Activated T-cell treated with anti-CD3 and anti-CD28 coated beads, Interleukin-2, amount 50 U/mL, for 72 hours (primary cell): ENCODE results near the gene ZNF324. TPM values are rescaled to one million over a fixed set of nuclear protein-coding genes. Genes with fewer than 3 reads are reported as not detected.
"Not testable (repeated sequence)": the region's sequence is repeated elsewhere in the genome, so short reads cannot be mapped to it uniquely, and the experiment has no call there.

Experiments used
- ATAC-seq, 2 donors: fragments of 150-1000 bp; cut with Tn5 transposase; replicated peaks in 1 of 2; 2 replicates each; pipeline ENCODE4 v1.10.0; 2021; ENCODE audit warnings: moderate library complexity in 2 of 2, mild to moderate bottlenecking in 1 of 2
- DNase-seq, 2 donors: peaks; one replicate each; pipeline ENCODE4 v3.0.0; 2021 to 2022; ENCODE audit warnings: mixed read lengths in 1 of 2
- H3K27ac Mint-ChIP-seq: one replicate; pipeline ENCODE4 v1.8.0; 2022; ENCODE audit warnings: mild to moderate bottlenecking, moderate library complexity, mixed read lengths
- H3K27me3 Mint-ChIP-seq: one replicate; pipeline ENCODE4 v1.8.0; 2022; ENCODE audit warnings: low read depth, mixed read lengths
- H3K36me3 Mint-ChIP-seq, 2 donors: one replicate each; pipeline ENCODE4 v1.8.0; 2022; ENCODE audit warnings: mixed read lengths in 2 of 2, mild to moderate bottlenecking in 1 of 2; ENCODE audit not compliant: insufficient read depth in 2 of 2
- H3K4me1 Mint-ChIP-seq: one replicate; pipeline ENCODE4 v1.8.0; 2022; ENCODE audit warnings: low read depth, mixed read lengths
- H3K4me3 Mint-ChIP-seq, 2 donors: one replicate each; pipeline ENCODE4 v1.8.0; 2022; ENCODE audit warnings: mild to moderate bottlenecking in 2 of 2, mixed read lengths in 2 of 2, moderate library complexity in 2 of 2
- H3K9me3 Mint-ChIP-seq, 2 donors: one replicate each; pipeline ENCODE4 v1.8.0; 2022; ENCODE audit warnings: mixed read lengths in 2 of 2
- total RNA-seq, 2 donors: library from RNA; stranded (reverse); gene quantifications; one replicate each; pipeline ENCODE4 v1.2.3, GENCODE V29; 2022

The ZNF324 gene
- total RNA-seq, 2 donors from 2014 or later = 8.2 to 8.4 TPM

DNA sequence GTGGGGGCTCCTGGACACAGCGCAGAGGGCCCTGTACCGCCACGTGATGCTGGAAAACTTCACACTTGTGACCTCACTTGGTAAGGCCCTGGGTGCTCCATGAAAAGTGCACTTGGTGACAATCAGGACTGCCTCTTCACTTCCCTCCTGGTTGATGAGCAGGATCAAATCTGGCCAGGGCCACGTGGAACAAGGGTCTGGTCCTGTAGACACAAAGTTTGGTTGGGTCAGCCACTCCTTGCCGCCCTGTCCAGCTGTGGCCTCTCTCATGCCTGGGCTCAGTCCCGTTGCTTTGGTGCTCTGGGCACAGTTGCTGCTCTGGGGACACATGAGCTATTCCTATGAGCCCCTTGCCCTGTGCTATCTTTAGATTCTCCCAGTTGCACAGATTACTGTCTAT, 13.1 kb upstream of the ZNF324 start:
- ATAC-seq = no peak

DNA sequence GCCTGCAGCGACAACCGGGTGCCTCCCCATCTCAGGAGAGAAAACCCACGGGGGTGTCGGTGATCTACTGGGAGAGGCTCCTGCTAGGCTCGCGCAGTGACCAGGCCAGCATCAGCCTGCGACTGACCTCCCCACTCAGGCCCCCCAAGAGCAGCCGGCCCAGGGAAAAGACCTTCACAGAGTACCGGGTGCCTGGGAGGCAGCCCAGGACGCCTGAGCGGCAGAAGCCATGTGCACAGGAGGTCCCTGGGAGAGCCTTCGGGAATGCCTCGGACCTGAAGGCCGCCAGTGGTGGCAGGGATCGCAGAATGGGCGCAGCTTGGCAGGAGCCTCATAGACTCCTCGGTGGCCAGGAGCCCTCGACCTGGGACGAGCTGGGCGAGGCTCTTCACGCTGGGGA, 11.6 kb upstream of the ZNF324 start:
- no peak for ATAC-seq
- H3K36me3 Mint-ChIP-seq = peaks cover 0 to 12% of the 10 kb centered on the region in 2 donors
- H3K4me3 Mint-ChIP-seq = no peak overlapping the region
- H3K4me1 Mint-ChIP-seq = peaks cover 33% of the 10 kb centered on the region
- no peaks in the 10 kb centered on the region for H3K9me3 Mint-ChIP-seq
- no peak for DNase-seq
- H3K27ac Mint-ChIP-seq = no peak overlapping the region
- no peaks in the 10 kb centered on the region for H3K27me3 Mint-ChIP-seq

More for the DNA sequence above, 13.1 kb upstream of the ZNF324 start:
- peaks cover 35% of the 10 kb centered on the region for H3K4me1 Mint-ChIP-seq
- H3K27ac Mint-ChIP-seq = no peak overlapping the region
- peaks cover 2 to 6% of the 10 kb centered on the region in 2 donors for H3K9me3 Mint-ChIP-seq
- no peak for DNase-seq
- peak overlapping the region in 1 of 2 donors; percentile 14 for H3K4me3 Mint-ChIP-seq
- H3K27me3 Mint-ChIP-seq = no peaks in the 10 kb centered on the region
- H3K36me3 Mint-ChIP-seq = peaks cover 3 to 16% of the 10 kb centered on the region in 2 donors

DNA sequence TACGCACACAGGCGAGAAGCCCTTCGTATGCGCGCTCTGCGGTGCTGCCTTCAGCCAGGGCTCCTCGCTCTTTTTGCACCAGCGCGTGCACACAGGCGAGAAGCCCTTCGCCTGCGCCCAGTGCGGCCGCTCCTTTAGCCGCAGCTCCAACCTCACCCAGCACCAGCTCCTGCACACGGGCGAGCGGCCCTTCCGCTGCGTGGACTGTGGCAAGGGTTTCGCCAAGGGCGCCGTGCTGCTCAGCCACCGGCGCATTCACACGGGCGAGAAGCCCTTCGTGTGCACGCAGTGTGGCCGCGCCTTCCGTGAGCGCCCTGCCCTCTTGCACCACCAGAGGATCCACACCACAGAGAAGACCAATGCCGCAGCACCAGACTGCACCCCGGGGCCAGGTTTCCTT, 10.8 kb upstream of the ZNF324 start:
- H3K4me3 Mint-ChIP-seq = no peak overlapping the region
- H3K36me3 Mint-ChIP-seq = peaks cover 0 to 10% of the 10 kb centered on the region in 2 donors
- H3K27me3 Mint-ChIP-seq = no peaks in the 10 kb centered on the region
- H3K9me3 Mint-ChIP-seq = no peaks in the 10 kb centered on the region
- H3K27ac Mint-ChIP-seq = no peak overlapping the region
- peaks cover 25% of the 10 kb centered on the region for H3K4me1 Mint-ChIP-seq
- ATAC-seq (no peak), DNase-seq (no peak)

DNA sequence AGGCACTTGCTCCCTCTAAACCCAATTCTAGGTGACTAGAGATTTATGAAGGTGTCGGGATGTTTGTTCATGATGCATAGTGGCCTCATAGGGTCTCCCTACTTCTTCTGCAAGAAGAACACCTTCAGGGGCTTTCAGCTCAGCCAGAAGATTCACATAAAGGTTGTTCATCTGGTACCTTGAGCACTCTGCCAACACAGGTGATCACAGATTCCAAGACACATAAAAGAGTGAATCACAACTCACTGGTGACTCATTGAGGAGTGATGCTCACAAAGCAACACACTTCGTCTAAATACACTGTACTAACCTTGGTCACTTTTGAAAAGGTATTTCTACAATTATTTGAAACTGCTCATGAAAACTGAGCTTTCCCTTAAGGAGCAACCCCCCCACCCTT, 6.8 kb upstream of the ZNF324 start:
- Mint-ChIP-seq H3K36me3 (peaks cover 0 to 3% of the 10 kb centered on the region in 2 donors), H3K27me3 (no peaks in the 10 kb centered on the region), H3K9me3 (no peaks in the 10 kb centered on the region), H3K27ac (no peak overlapping the region), H3K4me3 (no peak overlapping the region), H3K4me1 (peaks cover 9% of the 10 kb centered on the region)
- no peak for DNase-seq
- peak in 1 of 2 donors; percentile 58 for ATAC-seq

DNA sequence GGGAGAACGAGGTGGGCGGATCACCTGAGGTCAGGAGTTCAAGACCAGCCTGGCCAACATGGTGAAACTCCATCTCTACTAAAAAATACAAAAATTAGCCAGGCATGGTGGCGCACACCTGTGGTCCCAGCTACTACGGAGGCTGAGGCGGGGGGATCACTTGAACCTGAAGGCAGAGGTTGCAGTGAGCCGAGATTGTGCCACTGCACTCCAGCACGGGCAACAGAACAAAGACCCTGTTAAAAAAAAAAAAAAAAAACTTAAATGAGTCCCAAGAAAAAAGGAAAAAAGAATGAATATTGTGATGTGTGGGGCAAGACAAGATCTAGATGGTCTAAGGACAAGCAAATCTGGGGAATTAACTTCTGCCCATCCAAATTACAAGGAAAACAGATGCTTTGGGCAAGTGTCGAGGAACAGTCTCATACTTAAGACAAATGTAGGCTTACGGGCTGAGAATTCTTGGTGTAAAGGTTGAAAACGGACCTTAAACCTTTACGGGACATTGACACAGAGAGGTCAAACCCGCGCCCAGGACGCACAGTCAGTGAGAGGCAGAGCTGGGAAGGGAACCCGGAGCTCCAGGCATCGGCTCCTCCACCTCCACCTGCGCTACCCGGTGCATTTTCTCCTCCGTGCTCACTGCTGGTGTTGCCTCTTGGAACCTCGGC, 656 bp upstream of the ZNF324 start:
- H3K4me1 Mint-ChIP-seq = peaks cover 27% of the 10 kb centered on the region

DNA sequence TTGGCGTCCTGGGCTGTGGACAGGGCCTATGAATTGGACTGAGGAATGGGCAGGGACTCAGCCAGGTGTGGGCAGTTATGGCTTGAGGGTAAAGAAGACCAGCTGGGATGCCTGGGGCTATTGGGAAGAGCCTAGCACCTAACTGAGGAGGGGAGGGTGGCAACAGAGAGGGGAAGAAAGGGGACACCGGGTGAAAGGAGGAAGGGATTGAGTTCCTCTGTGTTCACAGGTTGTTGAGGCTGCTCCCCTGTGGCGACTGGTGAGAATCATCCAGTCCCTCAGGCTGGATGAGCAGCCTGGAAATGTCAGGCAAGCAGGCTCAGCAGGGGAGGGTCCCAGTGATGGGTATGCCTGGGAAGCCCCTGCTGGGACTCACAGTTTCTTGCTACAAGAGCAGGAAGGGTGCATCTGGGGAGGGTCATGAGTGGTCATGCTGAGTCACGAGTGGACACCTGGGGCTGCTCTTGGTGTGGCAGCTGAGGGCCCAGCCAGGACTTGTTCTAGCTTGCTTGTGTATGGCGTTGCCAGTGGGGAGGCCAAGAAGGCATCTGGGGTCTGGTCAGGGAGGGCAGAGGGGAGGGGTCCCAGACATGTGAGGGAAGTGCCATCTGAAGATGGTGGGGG, 1.4 kb downstream of the ZNF324 start:
- DNase-seq (no peak), ATAC-seq (no peak)
- no peaks in the 10 kb centered on the region for H3K27me3 Mint-ChIP-seq
- H3K9me3 Mint-ChIP-seq = no peaks in the 10 kb centered on the region
- H3K27ac Mint-ChIP-seq = no peak overlapping the region
- H3K36me3 Mint-ChIP-seq = no peaks in the 10 kb centered on the region
- H3K4me3 Mint-ChIP-seq = peak overlapping the region; percentile 88
- H3K4me1 Mint-ChIP-seq = peaks cover 27% of the 10 kb centered on the region

More for the DNA sequence above, 656 bp upstream of the ZNF324 start:
- H3K9me3 Mint-ChIP-seq = no peaks in the 10 kb centered on the region
- ATAC-seq (peak; percentile 18 to 21), DNase-seq (no peak)
- H3K4me3 Mint-ChIP-seq = peak overlapping the region; percentile 88
- no peaks in the 10 kb centered on the region for H3K27me3 Mint-ChIP-seq
- no peaks in the 10 kb centered on the region for H3K36me3 Mint-ChIP-seq
- H3K27ac Mint-ChIP-seq = no peak overlapping the region

DNA sequence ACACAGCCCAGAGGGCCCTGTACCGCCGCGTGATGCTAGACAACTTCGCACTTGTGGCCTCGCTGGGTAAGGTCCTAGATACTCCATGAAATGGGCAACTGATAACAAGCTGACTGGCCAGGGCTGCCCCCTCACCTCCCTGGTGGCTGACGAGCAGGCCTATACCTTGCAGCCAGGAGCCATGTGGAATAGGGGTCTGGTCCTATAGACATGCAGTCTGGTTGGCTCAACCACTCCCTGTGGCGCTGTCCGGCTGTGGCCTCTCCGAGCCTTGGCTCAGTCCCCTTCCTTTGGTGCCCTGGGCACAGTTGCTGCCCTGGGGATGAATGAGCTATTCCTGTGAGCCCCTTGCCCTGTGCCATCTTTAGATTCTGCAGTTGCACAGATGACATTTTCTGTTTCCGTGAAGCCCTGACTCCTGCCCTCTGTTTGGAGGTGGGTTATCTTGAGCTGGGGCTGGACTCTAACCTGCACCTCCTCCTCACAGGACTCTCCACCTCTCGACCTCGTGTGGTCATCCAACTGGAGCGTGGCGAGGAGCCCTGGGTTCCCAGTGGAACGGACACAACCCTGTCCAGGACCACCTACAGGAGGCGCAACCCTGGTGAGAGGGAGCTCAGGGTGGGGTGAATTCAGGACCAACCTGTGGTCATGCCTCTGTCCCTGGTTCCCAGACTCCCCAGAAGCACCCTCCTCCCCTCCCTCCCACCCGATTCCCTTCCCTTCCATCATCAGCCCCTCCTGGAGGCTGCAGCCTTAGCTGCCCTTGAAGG, 2.5 kb downstream of the ZNF324 start:
- H3K27ac Mint-ChIP-seq = no peak overlapping the region
- no peaks in the 10 kb centered on the region for H3K27me3 Mint-ChIP-seq
- peaks cover 32% of the 10 kb centered on the region for H3K4me1 Mint-ChIP-seq
- no peak for ATAC-seq
- H3K36me3 Mint-ChIP-seq = no peaks in the 10 kb centered on the region
- no peak for DNase-seq
- peak overlapping the region; percentile 24 to 88 for H3K4me3 Mint-ChIP-seq
- no peaks in the 10 kb centered on the region for H3K9me3 Mint-ChIP-seq

DNA sequence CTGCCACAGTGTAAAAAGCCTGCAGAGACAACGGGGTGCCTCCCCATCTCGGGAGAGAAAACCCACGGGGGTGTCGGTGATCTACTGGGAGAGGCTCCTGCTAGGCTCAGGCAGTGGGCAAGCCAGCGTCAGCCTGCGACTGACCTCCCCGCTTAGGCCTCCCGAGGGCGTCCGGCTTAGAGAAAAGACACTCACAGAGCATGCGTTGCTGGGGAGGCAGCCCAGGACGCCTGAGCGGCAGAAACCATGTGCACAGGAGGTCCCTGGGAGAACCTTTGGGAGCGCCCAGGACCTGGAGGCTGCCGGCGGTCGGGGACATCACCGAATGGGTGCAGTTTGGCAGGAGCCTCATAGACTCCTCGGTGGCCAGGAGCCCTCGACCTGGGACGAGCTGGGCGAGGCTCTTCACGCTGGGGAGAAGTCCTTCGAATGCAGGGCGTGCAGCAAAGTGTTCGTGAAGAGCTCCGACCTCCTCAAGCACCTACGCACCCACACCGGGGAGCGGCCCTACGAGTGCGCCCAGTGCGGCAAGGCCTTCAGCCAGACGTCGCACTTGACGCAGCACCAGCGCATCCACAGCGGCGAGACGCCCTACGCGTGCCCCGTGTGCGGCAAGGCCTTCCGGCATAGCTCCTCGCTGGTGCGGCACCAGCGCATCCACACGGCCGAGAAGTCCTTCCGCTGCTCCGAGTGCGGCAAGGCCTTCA, 4.1 kb downstream of the ZNF324 start:
- not testable (repeated sequence) for DNase-seq, H3K9me3 Mint-ChIP-seq, H3K36me3 Mint-ChIP-seq, ATAC-seq, H3K27me3 Mint-ChIP-seq, H3K4me3 Mint-ChIP-seq
- Mint-ChIP-seq H3K4me1 (peaks cover 44% of the 10 kb centered on the region), H3K27ac (peak overlapping the region; percentile 15)

DNA sequence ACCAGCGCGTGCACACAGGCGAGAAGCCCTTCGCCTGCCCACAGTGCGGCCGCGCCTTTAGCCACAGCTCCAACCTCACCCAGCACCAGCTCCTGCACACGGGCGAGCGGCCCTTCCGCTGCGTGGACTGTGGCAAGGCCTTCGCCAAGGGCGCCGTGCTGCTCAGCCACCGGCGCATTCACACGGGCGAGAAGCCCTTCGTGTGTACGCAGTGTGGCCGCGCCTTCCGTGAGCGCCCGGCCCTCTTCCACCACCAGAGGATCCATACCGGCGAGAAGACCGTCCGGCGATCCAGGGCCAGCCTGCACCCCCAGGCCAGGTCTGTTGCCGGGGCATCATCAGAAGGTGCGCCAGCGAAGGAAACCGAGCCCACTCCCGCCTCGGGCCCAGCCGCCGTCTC, 4.9 kb downstream of the ZNF324 start:
- Mint-ChIP-seq H3K27me3 (no peaks in the 10 kb centered on the region), H3K4me1 (peaks cover 41% of the 10 kb centered on the region), H3K9me3 (no peaks in the 10 kb centered on the region), H3K27ac (no peak overlapping the region), H3K36me3 (peaks cover 0 to under 1% of the 10 kb centered on the region in 2 donors), H3K4me3 (no peak overlapping the region)
- ATAC-seq (no peak), DNase-seq (no peak)

DNA sequence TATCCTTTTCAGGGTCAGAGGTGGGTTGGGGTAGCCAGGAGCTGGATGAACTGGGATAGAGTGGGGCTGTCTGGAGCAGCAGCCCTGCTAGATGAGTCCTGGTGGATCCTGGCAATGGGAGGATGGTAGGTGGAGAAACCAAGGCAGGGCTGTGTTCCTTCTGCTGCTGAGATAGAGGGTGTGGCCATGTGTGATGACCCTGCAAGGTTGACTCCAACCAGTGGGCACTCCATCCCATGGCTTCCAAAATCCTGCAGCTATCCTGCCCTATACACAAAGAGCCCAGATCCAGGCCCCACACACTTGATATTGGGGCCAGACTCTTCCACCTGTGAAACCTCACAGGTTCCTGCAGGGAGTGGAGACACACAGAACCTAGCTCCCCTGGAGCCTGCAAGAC, 6.9 kb downstream of the ZNF324 start:
- Mint-ChIP-seq H3K27ac (no peak overlapping the region), H3K27me3 (no peaks in the 10 kb centered on the region), H3K36me3 (peaks cover 3% of the 10 kb centered on the region in 2 donors), H3K4me1 (peaks cover 37% of the 10 kb centered on the region), H3K4me3 (peak overlapping the region; percentile 10 to 17), H3K9me3 (no peaks in the 10 kb centered on the region)
- DNase-seq = no peak
- no peak for ATAC-seq

DNA sequence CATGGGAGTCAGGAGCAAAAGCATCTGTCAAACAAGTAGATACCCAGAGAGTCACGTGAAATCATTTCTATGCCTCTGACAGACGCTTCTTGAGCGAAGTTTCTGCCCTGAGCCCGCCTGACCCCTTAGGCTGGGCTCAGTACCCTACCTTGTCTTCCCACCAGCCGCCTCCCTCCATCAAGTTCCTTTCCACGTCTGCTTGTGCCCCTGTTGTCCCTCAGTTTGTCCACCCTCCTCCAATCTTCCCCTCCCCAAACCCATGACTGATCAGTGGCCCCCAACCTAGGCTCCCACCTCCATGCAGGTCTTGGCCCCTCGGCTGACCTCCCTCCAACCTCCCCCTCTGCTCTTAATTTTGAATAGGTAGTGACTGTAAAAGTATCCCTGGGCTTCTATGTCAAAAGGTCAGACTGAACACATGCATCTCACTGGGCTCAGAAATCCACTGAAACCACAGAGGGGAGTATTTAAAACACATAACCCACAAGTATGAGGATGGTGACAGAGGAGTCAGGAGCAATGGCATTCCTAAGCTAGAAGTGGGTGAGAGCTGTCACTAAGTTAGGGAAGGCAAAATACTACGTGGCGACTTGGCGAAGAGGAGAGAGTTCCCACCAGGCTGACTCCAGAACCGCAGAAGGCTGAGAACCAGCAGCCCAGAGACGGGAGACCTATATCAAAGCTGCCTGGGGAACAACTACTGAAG, 7.6 kb downstream of the ZNF324 start:
- peaks cover 33% of the 10 kb centered on the region for H3K4me1 Mint-ChIP-seq
- peak overlapping the region; percentile 92 to 95 for H3K4me3 Mint-ChIP-seq
- no peaks in the 10 kb centered on the region for H3K9me3 Mint-ChIP-seq
- H3K36me3 Mint-ChIP-seq = peaks cover 3% of the 10 kb centered on the region in 2 donors
- H3K27ac Mint-ChIP-seq = no peak overlapping the region
- H3K27me3 Mint-ChIP-seq = no peaks in the 10 kb centered on the region
- ATAC-seq (no peak), DNase-seq (no peak)

DNA sequence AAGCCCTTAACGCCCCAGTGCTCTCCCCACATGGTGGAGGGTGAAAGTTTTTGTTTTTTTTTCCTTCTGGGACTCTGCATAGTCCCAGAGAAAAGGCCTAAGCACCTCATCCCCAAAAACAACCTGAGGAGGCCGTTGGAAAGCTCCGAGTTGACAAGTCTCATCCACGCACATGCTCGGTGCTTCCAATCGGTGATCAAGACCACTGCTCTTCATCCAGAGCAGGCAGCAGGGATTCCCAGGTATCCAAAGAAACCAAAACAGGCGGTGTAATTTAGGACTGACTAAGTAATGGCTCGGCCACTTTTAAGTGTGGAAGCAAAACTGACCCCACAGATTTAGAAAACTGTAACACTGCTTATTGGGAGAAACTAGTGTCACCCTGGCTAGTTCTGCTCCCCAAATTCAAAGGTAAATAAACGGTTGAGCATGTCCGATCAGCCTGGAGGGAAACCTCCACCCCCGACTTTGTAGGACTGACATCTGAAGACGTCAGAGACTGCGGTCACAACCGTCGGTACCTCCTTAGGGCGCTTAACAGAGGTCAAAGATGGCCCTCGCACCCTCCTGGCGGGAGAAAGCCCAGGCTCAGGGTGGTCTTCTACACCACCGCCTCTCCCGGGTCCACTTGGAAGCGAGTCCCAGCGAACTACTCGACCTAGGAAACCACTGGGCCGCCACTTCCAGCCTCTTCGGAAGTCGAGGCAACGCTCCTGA, 8.3 kb downstream of the ZNF324 start:
- no peaks in the 10 kb centered on the region for H3K9me3 Mint-ChIP-seq
- H3K36me3 Mint-ChIP-seq = peaks cover 3% of the 10 kb centered on the region in 2 donors
- H3K4me1 Mint-ChIP-seq = peaks cover 33% of the 10 kb centered on the region
- peak; percentile 9 to 11 for ATAC-seq
- H3K27me3 Mint-ChIP-seq = no peaks in the 10 kb centered on the region
- no peak overlapping the region for H3K27ac Mint-ChIP-seq
- no peak for DNase-seq
- H3K4me3 Mint-ChIP-seq = peak overlapping the region; percentile 92 to 95
